Stimulated activated CD8-positive, alpha-beta memory T cell treated with anti-CD3 and anti-CD28 coated beads, Interleukin-4, amount 100 ng/mL, for 4 hours (primary cell): ENCODE data around the gene ARHGAP1.

Experiments used
- DNase-seq, 2 donors: peaks; one replicate each; pipeline ENCODE4 v3.0.0-alpha.2; 2020; ENCODE audit warnings: low read depth in 2 of 2, low spot score in 1 of 2

The ARHGAP1 gene

GRCh38 chr11:46694607-46695006 is 5.8 kb downstream of the ARHGAP1 start:
- no peak for DNase-seq

GRCh38 chr11:46694072-46694471 is 6.3 kb downstream of the ARHGAP1 start:
- no peak for DNase-seq

DNA sequence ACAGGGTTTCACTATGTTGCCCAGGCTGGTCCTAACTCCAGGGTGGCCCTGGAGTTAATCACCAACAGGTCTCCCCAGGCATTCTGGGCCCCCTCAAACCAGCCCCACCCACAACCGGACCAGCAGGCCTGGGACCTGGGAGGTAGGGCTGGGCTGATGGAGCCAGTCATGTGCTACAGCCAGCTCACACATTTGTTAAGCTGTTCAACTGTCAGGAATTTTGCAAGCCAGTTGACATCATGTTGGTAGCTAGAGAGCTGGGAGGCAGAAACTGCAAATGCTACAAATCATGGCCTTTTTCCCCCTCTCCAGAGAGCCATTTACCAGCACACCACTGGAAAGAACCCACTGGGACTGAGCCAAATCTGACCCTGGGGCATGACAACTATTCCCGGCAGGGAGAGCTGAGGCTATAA is 6.8 kb downstream of the ARHGAP1 start:
- DNase-seq: no peak

DNA sequence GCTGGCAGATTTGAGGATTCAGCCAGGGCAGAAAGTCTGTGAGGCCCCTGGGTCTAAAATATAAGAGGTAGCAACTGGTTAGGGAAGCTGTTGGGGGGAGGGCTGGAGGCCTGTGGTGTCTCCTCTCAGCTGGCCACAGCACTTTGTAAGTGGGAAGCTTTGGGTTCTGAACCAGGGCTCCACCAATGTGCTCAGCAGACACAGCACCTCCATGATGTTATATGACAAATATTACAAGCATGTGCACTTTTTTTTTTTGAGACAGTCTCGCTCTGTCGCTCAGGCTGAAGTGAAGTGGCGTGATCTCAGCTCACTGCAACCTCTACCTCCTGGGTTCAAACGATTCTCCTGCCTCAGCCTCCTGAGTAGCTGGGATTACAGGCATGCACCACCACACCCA is 8.0 kb downstream of the ARHGAP1 start:
- no peak for DNase-seq

GRCh38 chr11:46690702-46691101 is 9.7 kb downstream of the ARHGAP1 start:
- no peak for DNase-seq

DNA sequence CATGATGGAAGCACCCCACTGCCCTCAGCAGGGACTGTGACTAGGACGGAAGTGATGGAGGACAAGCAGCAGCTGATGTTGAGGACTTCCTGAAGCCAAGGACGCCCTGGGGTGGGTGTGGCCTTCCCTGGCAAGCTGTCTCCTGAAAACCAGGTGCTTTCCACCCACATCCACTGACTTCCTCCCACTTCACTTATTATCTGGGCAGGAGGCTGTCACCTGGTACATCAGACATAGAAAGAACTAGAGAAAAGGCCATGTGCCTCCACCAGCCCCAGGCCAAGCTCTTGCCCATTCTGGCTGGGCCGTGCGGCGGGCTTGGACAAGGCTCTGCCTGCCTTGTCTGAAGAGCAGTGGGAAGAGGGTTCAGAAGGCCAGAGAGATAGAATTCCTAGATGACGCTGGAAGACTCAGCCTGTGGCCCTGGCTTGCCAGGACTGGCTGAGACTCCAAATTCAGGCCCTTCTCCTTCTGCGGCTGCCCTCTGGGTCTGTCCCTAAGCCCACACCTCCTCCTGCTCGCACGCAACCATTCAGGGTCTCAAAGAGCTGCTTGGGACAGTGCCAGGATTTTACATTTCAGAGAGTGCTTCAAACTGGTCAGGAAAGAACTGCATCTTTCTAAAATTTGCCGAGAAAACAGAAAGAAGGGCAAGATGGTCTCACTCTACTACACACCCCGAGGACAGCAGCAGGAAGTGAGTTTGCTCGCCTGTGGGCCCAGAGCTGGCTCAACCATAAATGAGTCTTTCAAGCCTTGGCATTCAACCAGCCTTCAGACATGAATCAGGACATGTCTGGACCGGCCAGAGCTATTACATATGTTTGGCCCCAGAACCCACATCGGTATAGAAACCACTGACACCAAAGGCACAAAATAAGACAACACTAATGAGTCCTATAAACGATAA is 13.3 kb downstream of the ARHGAP1 start:
- DNase-seq: no peak

- no peak for DNase-seq
Measured at GRCh38 chr11:46684367-46684766, 16.1 kb downstream of the ARHGAP1 start.

DNA sequence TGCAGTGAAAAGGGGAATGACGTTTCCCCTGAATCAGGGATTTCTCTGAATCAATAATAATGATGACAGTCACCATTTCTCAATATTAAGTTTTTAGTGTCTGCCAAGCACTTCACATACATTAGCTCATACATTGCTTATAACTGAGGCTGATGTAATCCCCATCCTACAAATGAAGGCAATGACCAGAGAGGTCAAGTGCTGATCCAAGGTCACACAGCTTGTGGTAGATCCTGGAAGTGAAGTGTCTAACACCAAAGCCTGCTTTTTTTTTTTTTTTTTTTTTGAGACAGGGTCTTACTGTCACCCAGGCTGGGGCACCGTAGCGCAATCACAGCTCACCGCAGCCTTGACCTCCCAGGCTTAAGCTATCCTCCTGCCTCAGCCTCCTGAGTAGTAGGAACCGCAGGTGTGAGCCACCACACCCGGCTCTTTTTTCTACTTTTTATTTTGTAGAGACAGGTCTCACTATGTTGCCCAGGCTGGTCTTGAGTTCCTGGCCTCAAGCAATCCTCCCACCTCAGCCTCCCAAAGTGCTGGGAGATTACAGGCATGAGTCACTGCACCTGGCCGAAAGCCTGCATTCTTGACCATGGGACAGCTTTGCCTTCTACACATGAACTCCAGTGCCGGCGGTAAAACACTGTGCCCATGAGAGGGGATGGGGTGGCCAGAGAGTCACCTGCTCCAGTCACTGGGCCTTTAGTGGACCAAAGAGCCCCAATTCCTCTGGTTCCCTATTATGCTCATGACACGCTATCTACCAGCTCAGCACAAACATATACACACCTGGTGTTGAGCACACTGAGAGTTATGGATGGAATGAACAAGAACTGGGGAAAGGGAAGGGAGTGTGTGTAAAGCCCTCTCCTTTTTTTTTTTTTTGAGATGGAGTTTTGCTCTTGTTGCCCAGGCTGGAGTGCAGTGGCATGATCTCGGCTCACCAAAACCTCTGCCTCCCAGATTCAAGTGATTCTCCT is 17.4 kb downstream of the ARHGAP1 start:
- DNase-seq: no peak

- DNase-seq: no peak
Measured at GRCh38 chr11:46681814-46682213, 18.6 kb downstream of the ARHGAP1 start.

DNA sequence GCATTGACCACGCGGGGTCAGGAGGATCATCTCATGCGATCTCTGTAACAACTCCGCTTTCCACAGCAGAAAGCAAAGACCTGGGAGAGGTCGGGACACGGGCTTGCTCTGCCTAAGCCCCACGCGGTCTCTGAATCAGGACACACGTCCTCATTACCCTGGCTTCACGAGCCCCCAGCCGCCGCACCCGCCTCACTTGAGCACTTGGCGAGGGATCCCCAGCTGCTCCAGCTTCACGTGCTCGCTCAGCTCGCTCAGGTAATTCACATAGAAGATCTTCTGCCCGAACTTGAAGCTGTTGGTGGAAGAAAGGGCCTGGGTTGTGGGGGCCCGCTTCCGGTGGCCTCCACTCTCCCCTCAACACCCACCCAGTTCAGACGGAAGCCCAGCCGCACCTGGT is 19.6 kb downstream of the ARHGAP1 start:
- no peak for DNase-seq

DNA sequence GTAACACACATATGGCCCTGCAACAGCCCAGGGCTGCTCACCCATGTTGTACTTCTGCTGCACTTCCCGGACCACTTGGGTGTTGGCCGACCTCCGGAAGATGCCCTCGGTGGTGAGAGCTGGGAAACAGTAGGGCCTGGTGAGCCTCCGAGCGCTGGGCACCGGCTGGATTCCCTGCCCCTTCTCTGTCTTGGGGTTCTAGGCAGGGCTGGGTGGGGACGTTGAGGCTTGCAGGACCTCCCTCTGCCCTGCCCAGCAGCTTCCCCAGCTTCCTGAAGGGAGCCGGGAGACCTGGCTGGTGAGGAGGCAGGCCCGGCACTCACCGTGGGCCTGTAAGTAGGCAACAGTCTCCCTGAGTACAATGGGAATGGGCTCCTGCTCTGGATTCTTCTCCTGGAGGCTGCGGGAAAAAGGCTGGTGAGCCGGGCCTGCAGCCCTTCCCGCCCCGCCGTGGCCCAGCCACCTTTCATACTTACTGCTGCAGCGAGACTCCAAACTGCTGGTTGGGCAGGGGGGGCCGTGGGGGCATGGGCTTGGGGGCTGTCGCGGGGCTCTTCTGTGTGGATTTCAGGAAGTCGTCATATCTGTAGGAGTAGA is 20.2 kb downstream of the ARHGAP1 start:
- no peak for DNase-seq

DNA sequence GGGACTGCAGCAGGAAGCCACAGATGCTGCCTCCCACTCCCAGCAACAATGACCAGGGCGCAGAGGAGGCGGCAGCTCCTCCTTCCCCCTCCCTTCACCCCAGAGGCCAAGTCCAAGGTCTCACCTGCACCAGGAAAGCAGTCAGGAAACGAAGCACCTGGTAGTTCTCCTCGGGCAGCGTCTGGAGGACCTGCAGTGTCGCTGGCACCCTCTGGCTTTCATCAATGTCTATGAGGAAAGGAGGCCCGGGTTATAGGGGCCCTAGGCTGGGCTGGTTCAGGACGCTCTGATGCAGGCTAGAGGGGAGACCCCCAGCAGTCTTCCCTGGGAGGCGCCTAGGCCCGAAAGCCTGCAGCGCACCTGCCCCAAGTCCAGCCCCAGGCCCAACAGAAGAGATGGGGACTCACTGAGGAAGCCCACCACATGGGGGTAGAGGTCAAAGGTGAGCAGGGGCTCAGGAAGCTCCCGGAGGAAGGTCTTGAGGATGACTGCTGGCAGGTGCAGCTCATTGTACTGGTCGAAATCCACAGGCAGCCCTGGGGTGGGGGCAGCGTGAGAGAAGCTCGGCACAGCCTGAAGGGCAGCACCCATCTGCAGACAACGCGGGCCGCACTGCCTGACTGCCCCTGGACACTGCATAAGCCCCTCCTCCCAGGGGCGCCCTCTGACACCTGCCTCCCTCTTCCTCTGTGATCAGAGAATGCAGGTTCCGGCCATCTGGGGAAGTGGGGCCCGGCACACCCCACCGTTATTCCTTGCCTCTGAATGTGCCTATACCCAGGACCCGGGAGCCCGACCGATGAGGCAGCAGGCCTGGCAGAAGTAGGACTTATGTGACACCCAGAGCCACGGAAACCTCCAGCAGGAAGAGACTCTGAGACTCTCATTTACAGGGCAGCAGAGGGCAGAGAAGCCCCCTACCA is 20.9 kb downstream of the ARHGAP1 start:
- no peak for DNase-seq

DNA sequence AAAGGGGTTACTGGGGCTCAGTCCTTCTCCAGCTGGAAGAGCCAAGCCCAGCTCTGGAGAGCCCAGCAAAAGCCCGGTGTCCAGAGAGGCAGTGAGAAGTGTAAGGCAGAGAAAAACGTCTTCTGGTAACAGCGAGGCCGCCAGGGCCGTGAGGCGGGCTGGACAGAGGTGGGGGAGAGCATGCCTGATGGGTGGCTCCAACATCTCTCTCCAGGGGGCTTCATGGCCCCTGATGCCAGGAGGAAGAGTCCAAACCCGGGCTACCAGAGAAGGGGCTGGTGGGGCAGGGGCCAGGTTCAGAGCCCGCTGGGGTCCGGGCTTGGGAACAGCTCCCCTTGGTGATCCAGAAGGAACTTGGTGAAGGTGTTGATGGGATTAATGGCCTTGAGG is 21.7 kb downstream of the ARHGAP1 start:
- DNase-seq: no peak

DNA sequence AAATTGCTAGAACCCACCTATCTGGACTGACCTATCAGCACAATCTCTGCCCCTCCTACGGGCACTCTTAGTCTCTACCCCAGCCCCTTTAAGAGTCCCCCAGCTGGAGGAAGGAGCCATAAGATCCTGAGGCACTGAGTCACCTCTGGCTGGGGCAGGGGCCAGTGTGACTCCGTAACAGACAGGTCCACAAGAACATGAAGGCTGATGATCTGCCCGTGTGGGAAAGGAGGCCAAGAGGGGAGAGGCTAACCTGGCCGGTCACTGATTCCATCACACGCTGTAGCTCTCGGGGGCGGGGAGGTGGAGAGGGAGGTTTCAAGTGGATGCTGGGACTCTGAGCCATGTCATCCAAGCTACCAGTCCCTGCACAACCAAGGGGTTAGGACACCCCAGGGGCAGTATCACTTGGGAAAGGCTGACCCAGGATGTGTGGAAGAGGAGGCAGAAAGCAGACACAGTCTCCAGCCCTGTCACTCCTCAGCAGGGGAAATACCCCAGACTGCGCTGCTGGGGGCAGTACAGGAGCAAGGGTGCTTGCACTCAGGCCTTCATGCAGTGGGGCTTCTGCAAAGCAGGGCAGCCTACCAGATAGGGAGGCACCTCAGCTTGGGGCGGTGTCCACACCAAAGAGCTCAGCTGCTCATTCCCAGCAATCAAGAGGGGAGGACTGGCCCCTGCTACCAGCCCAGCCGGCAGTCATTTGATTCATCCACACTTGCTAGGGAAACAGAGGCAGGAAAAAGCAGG is 22.3 kb downstream of the ARHGAP1 start:
- no peak for DNase-seq

DNA sequence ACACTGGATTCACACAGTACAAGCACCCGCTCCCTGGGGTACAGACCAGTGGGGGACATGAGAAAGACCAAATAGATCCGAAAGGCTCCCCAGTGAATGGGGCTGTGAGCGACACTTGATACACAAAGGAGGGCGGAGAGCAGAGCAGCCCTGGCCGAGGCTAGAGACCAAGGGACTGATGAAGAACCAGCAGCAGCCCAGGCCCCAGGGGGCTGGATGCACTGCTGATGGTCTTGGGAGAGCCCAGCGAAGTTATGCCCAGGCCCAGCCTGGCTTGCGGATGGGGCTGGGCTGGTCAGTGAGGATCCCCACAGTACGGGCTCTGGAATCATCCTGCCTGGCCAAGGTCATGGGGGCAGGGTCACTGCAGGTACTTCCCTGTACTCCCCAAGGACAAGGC is 23.2 kb downstream of the ARHGAP1 start:
- DNase-seq: no peak

DNA sequence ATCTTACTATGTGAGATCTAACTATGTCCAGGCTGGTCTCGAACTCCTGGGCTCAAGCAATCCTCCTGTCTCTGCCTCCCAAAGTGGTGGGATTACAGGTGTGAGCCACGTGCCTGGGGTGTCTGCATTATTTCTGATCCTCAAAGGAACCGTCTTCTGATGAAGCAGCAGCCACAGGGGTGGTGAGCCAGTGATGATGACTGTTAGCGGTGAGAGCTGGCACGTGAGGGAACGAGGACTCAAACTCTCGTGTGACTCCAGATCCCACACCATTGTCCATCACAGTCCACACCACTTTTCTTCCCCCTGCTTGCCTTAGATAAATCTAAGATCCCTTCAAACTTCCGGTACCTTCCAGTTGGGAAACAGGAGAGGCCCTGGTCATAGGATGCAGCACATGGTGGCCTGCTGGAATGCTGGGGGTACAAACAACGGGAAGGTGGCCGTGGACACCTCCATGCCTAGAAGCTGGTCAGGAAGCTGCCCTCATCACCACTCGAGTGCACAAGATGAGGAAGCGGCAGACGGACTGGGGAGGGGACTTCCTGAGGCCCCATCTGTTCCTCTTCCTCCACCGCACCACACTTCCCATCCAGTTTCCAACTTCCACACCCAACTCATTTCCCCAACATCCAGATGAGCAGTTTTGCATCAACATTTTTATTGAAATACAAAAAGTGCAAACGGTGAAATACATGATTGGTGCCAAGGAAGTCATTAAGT is 23.8 kb downstream of the ARHGAP1 start:
- DNase-seq: no peak

- no peak for DNase-seq
Measured at GRCh38 chr11:46675949-46676348, 24.5 kb downstream of the ARHGAP1 start.

GRCh38 chr11:46675288-46675851 is 25.0 kb downstream of the ARHGAP1 start:
- DNase-seq: no peak
